Astrocyte of the spinal cord (primary cell): Measurements from ENCODE around the gene PRKCA.

Experiments used
- DNase-seq: peaks from one replicate; pipeline ENCODE4 v3.0.0; 2011; ENCODE audit warnings: low read depth, low spot score
- H3K4me3 ChIP-seq: 2 replicates; pipeline ENCODE4 v1.5.1; 2011; ENCODE audit warnings: low read depth, mild to moderate bottlenecking, low read length, moderate library complexity
- in situ Hi-C: cut with HindIII; loops from 2 replicates; pipeline ENCODE4 v1.10.0; 2017; ENCODE audit warnings: low sequenced_read_pairs
- TF ChIP-seq, protein P1 (sequence below): IDR thresholded peaks from 2 replicates; pipeline ENCODE4 v1.5.1; 2012; ENCODE audit warnings: low read depth, mild to moderate bottlenecking, low read length, inconsistent platforms

The PRKCA gene

DNA sequence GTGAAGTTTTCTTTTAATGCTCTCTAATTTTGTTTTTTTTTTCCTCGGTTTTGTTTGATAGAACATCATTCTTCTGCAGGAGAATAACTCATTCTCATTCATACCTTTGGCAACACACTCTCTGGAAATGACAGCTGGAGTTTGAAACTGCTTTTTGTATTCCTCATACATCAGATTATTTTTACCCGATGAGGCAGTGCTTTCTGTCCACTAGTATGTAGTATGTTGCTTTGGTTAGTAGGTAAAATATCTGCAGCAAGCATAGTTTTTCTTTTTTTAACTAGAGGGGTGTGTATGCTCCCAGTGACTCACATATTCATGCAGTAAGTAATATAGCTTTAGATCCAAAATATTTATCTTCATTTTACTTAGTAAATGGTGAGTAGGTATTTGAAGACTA lies 6.4 kb downstream of the PRKCA start:
- H3K4me3 ChIP-seq = no peak overlapping the region
- in situ Hi-C loops = no loop called here

DNA sequence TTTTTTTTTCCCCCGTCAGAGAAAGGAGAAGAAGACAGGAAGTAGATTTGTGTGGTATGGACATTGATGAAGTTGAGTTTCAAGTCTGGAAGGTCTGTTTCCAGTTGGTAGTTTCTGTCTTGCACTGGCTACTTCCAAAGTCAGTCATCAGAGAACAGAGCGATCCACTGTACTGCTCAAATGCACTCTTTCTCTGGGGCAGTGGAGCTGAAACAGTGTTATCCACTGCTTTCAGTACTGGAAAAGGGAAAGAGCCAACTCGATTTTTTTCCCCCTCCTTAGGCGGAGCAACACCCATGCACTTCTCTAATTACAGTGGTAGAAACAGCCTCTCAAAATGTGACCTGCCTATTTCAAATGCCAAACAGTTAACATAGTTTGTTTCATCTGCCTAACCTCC lies 7.4 kb downstream of the PRKCA start:
- TF ChIP-seq, protein P1, sequence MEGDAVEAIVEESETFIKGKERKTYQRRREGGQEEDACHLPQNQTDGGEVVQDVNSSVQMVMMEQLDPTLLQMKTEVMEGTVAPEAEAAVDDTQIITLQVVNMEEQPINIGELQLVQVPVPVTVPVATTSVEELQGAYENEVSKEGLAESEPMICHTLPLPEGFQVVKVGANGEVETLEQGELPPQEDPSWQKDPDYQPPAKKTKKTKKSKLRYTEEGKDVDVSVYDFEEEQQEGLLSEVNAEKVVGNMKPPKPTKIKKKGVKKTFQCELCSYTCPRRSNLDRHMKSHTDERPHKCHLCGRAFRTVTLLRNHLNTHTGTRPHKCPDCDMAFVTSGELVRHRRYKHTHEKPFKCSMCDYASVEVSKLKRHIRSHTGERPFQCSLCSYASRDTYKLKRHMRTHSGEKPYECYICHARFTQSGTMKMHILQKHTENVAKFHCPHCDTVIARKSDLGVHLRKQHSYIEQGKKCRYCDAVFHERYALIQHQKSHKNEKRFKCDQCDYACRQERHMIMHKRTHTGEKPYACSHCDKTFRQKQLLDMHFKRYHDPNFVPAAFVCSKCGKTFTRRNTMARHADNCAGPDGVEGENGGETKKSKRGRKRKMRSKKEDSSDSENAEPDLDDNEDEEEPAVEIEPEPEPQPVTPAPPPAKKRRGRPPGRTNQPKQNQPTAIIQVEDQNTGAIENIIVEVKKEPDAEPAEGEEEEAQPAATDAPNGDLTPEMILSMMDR = no peak
- peak; percentile 45 for DNase-seq
- H3K4me3 ChIP-seq = no peak overlapping the region
- in situ Hi-C loops = no loop called here

More for the DNA sequence above, 6.4 kb downstream of the PRKCA start:
- no peak for DNase-seq
- TF ChIP-seq, protein P1 = no peak

DNA sequence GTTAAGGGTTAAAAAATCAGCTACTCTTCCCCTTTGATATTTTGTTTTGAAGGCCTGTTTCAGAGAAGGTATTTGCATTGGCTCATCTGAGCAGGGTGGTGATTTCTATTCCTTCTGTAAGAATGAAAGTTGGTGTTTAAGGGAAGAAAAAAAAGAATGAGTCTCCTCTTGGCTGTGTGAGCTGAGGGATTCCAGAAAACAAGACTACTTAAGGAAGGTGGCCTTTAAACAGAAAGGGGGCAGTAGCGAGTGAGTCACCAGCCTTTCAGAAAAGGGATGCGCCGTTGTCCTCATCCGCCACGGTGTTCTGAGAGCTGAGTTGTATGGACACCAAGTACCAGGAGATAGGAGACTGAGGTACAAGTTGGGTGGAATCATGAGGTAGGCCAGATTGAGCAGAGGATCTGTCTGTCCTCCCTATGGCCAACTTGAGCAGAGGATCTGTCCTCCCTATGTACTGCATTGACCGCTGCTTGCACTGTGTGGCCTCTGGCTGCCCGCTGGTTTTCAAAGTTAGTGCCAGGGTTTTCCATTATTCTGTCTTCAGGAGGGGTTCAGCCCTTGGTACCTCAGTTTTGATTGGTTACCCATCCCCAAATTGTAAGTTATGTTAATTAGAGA lies 8.2 kb downstream of the PRKCA start:
- TF ChIP-seq, protein P1 = no peak
- no peak for DNase-seq
- no peak overlapping the region for H3K4me3 ChIP-seq
- in situ Hi-C loops = no loop called here

DNA sequence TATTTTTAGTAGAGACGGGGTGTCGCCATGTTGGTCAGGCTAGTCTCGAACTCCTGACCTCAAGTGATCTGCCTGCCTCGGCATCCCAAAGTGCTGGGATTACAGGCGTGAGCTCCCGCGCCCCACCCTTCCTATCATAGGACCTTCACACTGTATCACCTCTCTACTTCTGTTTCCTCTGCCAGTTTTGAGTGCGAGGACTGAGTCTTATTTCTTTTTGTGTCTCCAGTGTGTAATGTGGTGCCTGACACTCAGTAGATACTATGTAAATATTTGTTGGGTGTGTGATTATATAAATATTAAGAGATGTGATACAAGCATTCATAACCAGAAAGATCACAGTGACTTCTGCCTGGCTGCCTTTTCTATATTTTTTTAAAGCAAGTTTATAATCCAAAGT lies 10.5 kb downstream of the PRKCA start:
- no peak for DNase-seq
- in situ Hi-C loops = no loop called here
- no peak overlapping the region for H3K4me3 ChIP-seq
- TF ChIP-seq, protein P1 = no peak

DNA sequence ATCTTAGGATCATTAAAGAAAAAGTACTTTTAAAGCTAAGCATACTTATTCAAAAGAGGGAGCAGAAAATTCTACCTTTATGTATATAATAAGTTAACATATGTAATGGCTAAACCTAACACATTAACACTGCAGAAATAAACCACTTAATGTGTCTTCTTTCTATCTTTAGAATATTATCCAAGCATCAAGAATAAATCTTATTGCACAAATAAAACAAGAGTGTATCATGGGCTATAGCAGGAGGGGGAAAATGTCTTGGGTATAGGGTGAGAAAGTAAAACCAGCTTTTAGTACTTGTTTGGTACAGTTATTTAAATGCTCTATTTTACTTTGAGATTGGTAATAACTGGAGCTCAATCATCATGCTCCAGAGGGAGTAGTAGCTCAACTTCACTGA lies 10.9 kb downstream of the PRKCA start:
- no peak for DNase-seq
- no peak overlapping the region for H3K4me3 ChIP-seq
- in situ Hi-C loops = no loop called here
- TF ChIP-seq, protein P1 = no peak

DNA sequence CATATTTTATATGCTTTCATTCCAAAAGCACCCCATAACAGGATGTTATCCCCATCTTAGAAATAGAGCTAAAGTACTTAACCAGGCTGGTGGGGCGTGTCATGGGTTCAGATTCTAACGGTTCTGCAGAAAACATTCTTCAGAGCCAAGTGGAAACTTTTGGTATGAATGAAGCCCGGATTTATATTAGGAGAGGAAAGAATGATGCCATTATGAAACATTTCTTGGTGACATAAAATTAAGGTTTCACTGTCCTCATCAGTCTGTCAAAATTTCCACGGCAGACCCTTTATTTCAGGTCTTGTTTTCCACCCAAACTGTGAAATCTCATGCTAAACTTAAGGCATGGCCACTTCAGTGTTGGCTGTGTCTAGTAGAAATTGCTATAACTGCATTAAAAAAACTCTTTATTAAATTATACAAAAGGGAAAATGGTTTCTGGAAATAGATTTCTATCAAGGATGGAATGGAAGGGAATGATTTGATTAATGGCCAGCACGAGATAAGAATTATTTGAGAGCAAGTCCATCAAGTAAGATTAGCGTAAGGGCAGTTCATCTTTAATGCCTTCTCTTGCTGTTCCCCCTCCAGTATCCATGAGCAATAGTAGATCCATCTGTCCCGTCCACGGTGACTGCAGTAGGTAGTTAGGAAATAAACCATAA lies 11.7 kb downstream of the PRKCA start:
- TF ChIP-seq, protein P1 = no peak
- in situ Hi-C loops = no loop called here
- DNase-seq = no peak
- H3K4me3 ChIP-seq = no peak overlapping the region
